Right lobe of liver (tissue), 6 donors: ENCODE results near the gene KREMEN2. TPM values are rescaled to one million over a fixed set of nuclear protein-coding genes. Genes with fewer than 3 reads are reported as not detected.
"Not testable (repeated sequence)": the region's sequence is repeated elsewhere in the genome, so short reads cannot be mapped to it uniquely, and the experiment has no call there.

Source experiments
- ATAC-seq, 4 donors: fragments of 200-7000 bp; cut with Tn5 transposase; one replicate each; pipeline ENCODE4 v1.9.1; 2020; ENCODE audit warnings: mild to moderate bottlenecking in 4 of 4, moderate library complexity in 4 of 4
- DNase-seq, 3 donors: peaks; one replicate each; pipeline ENCODE4 v3.0.0-alpha.2; 2020
- H3K27ac ChIP-seq, 3 donors: fragments of 200-600 bp; one replicate each; pipeline ENCODE4 v1.8.0; 2022
- H3K27me3 ChIP-seq, 2 donors: fragments of 200-600 bp; one replicate each; pipeline ENCODE4 v1.8.0; 2022
- H3K36me3 ChIP-seq, 4 donors: fragments of 200-600 bp; sonication (generic) in 1 of 4; one replicate each; pipeline versions ENCODE4 v1.5.1 to v1.8.0; 2017 to 2022; ENCODE audit warnings: control low read depth in 1 of 4
- H3K4me1 ChIP-seq, 4 donors: fragments of 200-600 bp; sonication (generic) in 1 of 4; one replicate each; pipeline versions ENCODE4 v1.5.1 to v1.8.0; 2017 to 2022; ENCODE audit warnings: control low read depth in 1 of 4
- H3K4me3 ChIP-seq, 3 donors: fragments of 200-600 bp; one replicate each; pipeline ENCODE4 v1.8.0; 2022
- H3K9me3 ChIP-seq, 4 donors: fragments of 200-600 bp; sonication (generic) in 1 of 4; one replicate each; pipeline versions ENCODE4 v1.5.1 to v1.8.0; 2017 to 2022; ENCODE audit warnings: control low read depth in 1 of 4
- POLR2A ChIP-seq: fragments of 450-650 bp; IDR thresholded peaks from one replicate; pipeline ENCODE4 v1.6.1; 2017; ENCODE audit warnings: antibody characterized with exemption, mild to moderate bottlenecking
- WGBS: methylation state at CpG from one replicate; pipeline ENCODE4 v1.1.6; 2018; ENCODE audit warnings: low coverage, low lambda C conversion rate; ENCODE audit not compliant: insufficient coverage; ENCODE audit errors: missing lambda C conversion rate; 5-methylcytosine and 5-hydroxymethylcytosine counted together
- intact Hi-C, 2 donors: fragments of 100-400 bp; cut with DNase I; formaldehyde crosslinking; loops; one replicate each; pipeline versions ENCODE4 v1.11.2 to v1.14.1; 2022
- total RNA-seq, 6 experiments: library from RNA; depleted of rRNA in 2 of 6; stranded (reverse); fragments of >200 nt in 2 of 6; fragmentation: NEBNext Ultra II Directional in 3 of 6; extraction: Animal tissue kit (Norgen Biotek cat#: 25700) in 3 of 6; gene quantifications; one replicate each; pipeline versions ENCODE4 v1.1.0 to v1.2.4, GENCODE V29; 2016 to 2023
- TF ChIP-seq, protein P1 (sequence below), 4 donors: fragments of 200-600 bp in 3 of 4; fragments of 450-650 bp in 1 of 4; IDR thresholded peaks; one replicate each; pipeline versions ENCODE4 v1.5.1 to v1.8.0; 2016 to 2022; ENCODE audit warnings: antibody characterized with exemption in 4 of 4, mild to moderate bottlenecking in 2 of 4
- donor health status: DM: no; HTN: yes; CAD: no.
- donor health status: DM: no; HTN: no; CAD: no.
- donor health status: DM: no; HTN: no; CAD: no.
- donor health status: DM: no; HTN: yes; CAD: no.
- donor health status: DM: no; HTN: yes; CAD: no.

KREMEN2 gene
- total RNA-seq, 6 experiments from 2014 or later: not detected

- Histone ChIP-seq H3K27me3 (no peaks in the 10 kb centered on the region), H3K4me1 (no peaks in the 10 kb centered on the region), H3K9me3 (no peaks in the 10 kb centered on the region), H3K4me3 (no peak overlapping the region), H3K27ac (no peak overlapping the region), H3K36me3 (peaks cover 0 to 55% (median 16%) of the 10 kb centered on the region in 4 donors)
- WGBS: no CpG with 5 or more reads among the region's 12 CpGs
- ATAC-seq (no peak), DNase-seq (no peak)
- intact Hi-C loops: no loop called here
- TF ChIP-seq POLR2A: no peak
- TF ChIP-seq, protein P1, sequence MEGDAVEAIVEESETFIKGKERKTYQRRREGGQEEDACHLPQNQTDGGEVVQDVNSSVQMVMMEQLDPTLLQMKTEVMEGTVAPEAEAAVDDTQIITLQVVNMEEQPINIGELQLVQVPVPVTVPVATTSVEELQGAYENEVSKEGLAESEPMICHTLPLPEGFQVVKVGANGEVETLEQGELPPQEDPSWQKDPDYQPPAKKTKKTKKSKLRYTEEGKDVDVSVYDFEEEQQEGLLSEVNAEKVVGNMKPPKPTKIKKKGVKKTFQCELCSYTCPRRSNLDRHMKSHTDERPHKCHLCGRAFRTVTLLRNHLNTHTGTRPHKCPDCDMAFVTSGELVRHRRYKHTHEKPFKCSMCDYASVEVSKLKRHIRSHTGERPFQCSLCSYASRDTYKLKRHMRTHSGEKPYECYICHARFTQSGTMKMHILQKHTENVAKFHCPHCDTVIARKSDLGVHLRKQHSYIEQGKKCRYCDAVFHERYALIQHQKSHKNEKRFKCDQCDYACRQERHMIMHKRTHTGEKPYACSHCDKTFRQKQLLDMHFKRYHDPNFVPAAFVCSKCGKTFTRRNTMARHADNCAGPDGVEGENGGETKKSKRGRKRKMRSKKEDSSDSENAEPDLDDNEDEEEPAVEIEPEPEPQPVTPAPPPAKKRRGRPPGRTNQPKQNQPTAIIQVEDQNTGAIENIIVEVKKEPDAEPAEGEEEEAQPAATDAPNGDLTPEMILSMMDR (IDR thresholded peaks at IDR 0.05): no peak
Measured at GRCh38 chr16:2938206-2938605, 25.9 kb upstream of the KREMEN2 start.

DNA sequence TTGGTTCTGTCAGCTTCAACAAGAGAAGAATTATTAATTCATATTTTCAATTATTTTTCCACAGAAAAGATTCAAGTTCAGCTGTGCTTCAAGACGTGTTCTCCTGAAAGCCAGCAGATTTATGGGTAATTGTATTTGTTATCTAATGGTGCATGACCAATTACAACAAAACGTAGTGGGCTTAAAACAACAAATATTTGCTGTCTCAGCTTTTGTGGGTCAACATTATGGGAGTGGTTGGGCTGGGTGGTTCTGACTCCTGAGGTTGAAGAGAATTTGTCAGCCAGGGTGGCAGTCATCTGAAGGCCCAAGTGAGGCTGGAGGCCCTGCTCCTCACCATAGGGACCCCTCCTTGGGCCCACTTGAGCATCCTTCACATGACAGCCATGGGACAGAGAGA, 24.1 kb upstream of the KREMEN2 start:
- no peaks in the 10 kb centered on the region for H3K27me3 ChIP-seq
- H3K9me3 ChIP-seq: no peaks in the 10 kb centered on the region
- DNase-seq: no peak
- no peak overlapping the region for H3K4me3 ChIP-seq
- no peak for ATAC-seq
- 78% methylated on average over 2 of the region's 2 CpGs for WGBS
- peaks cover 0 to 47% (median 15%) of the 10 kb centered on the region in 4 donors for H3K36me3 ChIP-seq
- H3K4me1 ChIP-seq: no peaks in the 10 kb centered on the region
- intact Hi-C loops: no loop called here
- TF ChIP-seq POLR2A: no peak
- TF ChIP-seq, protein P1 (IDR thresholded peaks at IDR 0.05): no peak
- no peak overlapping the region for H3K27ac ChIP-seq

DNA sequence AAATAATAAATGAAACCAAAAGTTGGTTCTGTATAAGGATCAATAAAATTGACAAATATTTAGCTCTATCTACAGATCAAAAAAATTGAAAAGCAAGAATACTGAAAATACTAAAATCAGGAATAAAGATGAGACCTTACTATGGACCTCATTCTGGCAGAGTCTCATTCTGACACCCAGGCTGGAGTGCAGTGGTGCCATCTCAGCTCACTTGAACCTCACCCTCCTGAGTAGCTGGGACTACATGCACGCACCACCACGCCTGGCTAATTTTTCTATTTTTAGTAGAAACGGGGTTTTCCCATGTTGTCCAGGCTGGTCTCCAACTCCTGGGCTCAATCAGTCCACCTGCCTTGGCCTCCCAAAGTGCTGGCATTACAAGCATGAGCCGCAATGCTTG, 22.0 kb upstream of the KREMEN2 start:
- Histone ChIP-seq H3K9me3 (no peaks in the 10 kb centered on the region), H3K4me3 (no peak overlapping the region), H3K4me1 (no peaks in the 10 kb centered on the region), H3K27me3 (no peaks in the 10 kb centered on the region), H3K36me3 (peaks cover 0 to 42% (median 14%) of the 10 kb centered on the region in 4 donors), H3K27ac (no peak overlapping the region)
- ATAC-seq (no peak), DNase-seq (no peak)
- WGBS: 76% methylated on average over 4 of the region's 4 CpGs
- intact Hi-C loops: no loop called here
- TF ChIP-seq, protein P1 (IDR thresholded peaks at IDR 0.05): no peak
- TF ChIP-seq POLR2A: no peak

DNA sequence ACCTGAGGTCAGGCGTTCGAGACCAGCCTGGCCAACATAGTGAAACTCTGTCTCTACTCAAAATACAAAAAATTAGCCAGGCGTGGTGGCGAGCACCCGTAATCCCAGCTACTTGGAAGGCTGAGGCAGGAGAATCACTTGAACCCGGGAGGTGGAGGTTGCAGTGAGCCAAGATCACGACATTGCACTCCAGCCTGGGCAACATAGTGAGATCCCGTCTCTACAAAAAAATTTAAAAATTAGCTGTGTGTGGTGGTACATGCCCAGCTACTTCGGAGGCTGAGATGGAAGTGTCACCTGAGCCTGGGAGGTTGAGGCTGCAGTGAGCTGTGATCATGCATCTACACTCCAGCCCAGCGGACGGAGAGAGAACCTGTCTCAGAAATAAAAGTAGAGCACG, 20.4 kb upstream of the KREMEN2 start:
- peaks cover 0 to 29% (median 11%) of the 10 kb centered on the region in 4 donors for H3K36me3 ChIP-seq
- intact Hi-C loops, H3K4me3 ChIP-seq, ATAC-seq, H3K4me1 ChIP-seq, DNase-seq, H3K27me3 ChIP-seq, H3K9me3 ChIP-seq, H3K27ac ChIP-seq: not testable (repeated sequence)
- 70% methylated on average over 9 of the region's 12 CpGs for WGBS

- no peak for DNase-seq
- intact Hi-C loops: no loop called here
- TF ChIP-seq POLR2A: no peak
- TF ChIP-seq, protein P1 (IDR thresholded peaks at IDR 0.05): no peak
- no peak overlapping the region for H3K4me3 ChIP-seq
- WGBS: 89% methylated on average over 1 of the region's 4 CpGs
- no peaks in the 10 kb centered on the region for H3K36me3 ChIP-seq
- no peaks in the 10 kb centered on the region for H3K4me1 ChIP-seq
- no peaks in the 10 kb centered on the region for H3K9me3 ChIP-seq
- no peak for ATAC-seq
- no peak overlapping the region for H3K27ac ChIP-seq
- no peaks in the 10 kb centered on the region for H3K27me3 ChIP-seq
Measured at GRCh38 chr16:2946649-2947048, 17.4 kb upstream of the KREMEN2 start.
